HAP-1 (cell line): ENCODE measurements around the gene CREG2.

ENCODE experiments used
- DNase-seq, 2 experiments: peaks; one replicate each; pipeline ENCODE4 v3.0.0-alpha.2; 2016 to 2020; ENCODE audit warnings: low spot score in 2 of 2
- H3K27me3 ChIP-seq: fragments of 250-450 bp; sonication (Bioruptor Pico); 2 replicates; pipeline ENCODE4 v1.5.1; 2020; ENCODE audit warnings: low read depth, mild to moderate bottlenecking, moderate library complexity
- H3K36me3 ChIP-seq: fragments of 250-450 bp; sonication (Bioruptor Pico); replicated peaks from 2 replicates; pipeline ENCODE4 v1.5.1; 2020; ENCODE audit warnings: mild to moderate bottlenecking
- H3K4me1 ChIP-seq: fragments of 250-450 bp; sonication (Bioruptor Pico); 2 replicates; pipeline ENCODE4 v1.5.1; 2020; ENCODE audit warnings: mild to moderate bottlenecking
- H3K4me3 ChIP-seq: fragments of 250-450 bp; sonication (Bioruptor Pico); 2 replicates; pipeline ENCODE4 v1.5.1; 2020; ENCODE audit warnings: mild to moderate bottlenecking, moderate library complexity
- H3K9me3 ChIP-seq: fragments of 250-450 bp; sonication (Bioruptor Pico); 2 replicates; pipeline ENCODE4 v1.5.1; 2020; ENCODE audit warnings: mild to moderate bottlenecking, moderate library complexity
- in situ Hi-C: fragments of 300-500 bp; cut with MboI; formaldehyde crosslinking; loops from 3 replicates; pipeline ENCODE4 v1.14.3; 2020; ENCODE audit warnings: low sequenced_read_pairs, inconsistent platforms, mixed read lengths

Gene CREG2

GRCh38 chr2:101310090-101310833, 77.0 kb downstream of the CREG2 start:
- H3K9me3 ChIP-seq, result no peaks in the 10 kb centered on the region
- H3K4me3 ChIP-seq, result no peak overlapping the region
- in situ Hi-C loops, result no loop called here
- peaks cover 12% of the 10 kb centered on the region for H3K4me1 ChIP-seq
- 0 out of 2 replicates have a peak, but pooled peaks cover 4% of the 10 kb centered on the region for H3K36me3 ChIP-seq
- H3K27me3 ChIP-seq, result no peaks in the 10 kb centered on the region
- no peak for DNase-seq

- H3K4me3 ChIP-seq, result peak within 1 kb of the TSS; percentile 67
- H3K36me3 ChIP-seq, result peaks cover 6% of the 10 kb centered on the region; the same call in 1 of the 2 replicates
- peaks cover 13% of the 10 kb centered on the region for H3K4me1 ChIP-seq
- H3K27me3 ChIP-seq, result no peaks in the 10 kb centered on the region
- no peaks in the 10 kb centered on the region for H3K9me3 ChIP-seq
- peak; percentile 82 to 93 for DNase-seq
- in situ Hi-C loops, result no loop called here
Observed at GRCh38 chr2:101308432-101309210, 78.7 kb downstream of the CREG2 start, which contains the start of gene RNF149. RNF149 (minus strand) TSS chr2:101308701; CDS start chr2:101308588, 113 bp downstream.

GRCh38 chr2:101307950-101308431, 79.3 kb downstream of the CREG2 start:
- DNase-seq, result peak in 1 of 2 experiments; percentile 42
- Histone ChIP-seq H3K36me3 (peaks cover 6% of the 10 kb centered on the region; the same call in 1 of the 2 replicates), H3K9me3 (no peaks in the 10 kb centered on the region), H3K4me1 (peaks cover 13% of the 10 kb centered on the region), H3K4me3 (peak overlapping the region; percentile 67), H3K27me3 (no peaks in the 10 kb centered on the region)
- in situ Hi-C loops, result no loop called here

- peaks cover 13% of the 10 kb centered on the region for H3K4me1 ChIP-seq
Observed at GRCh38 chr2:101307503-101307902, 79.8 kb downstream of the CREG2 start.

GRCh38 chr2:101306410-101306809, 80.9 kb downstream of the CREG2 start:
- in situ Hi-C loops, result no loop called here
- H3K4me3 ChIP-seq, result peak overlapping the region; percentile 67
- peaks cover 13% of the 10 kb centered on the region for H3K4me1 ChIP-seq

More at GRCh38 chr2:101307503-101307902, 79.8 kb downstream of the CREG2 start:
- Histone ChIP-seq H3K27me3 (no peaks in the 10 kb centered on the region), H3K36me3 (peaks cover 6% of the 10 kb centered on the region; the same call in 1 of the 2 replicates), H3K9me3 (no peaks in the 10 kb centered on the region), H3K4me3 (peak overlapping the region; percentile 67)
- in situ Hi-C loops, result no loop called here
- no peak for DNase-seq

GRCh38 chr2:101305492-101306078, 81.7 kb downstream of the CREG2 start:
- Histone ChIP-seq H3K4me3 (peak overlapping the region; percentile 67), H3K36me3 (peaks cover 12% of the 10 kb centered on the region), H3K9me3 (no peaks in the 10 kb centered on the region), H3K27me3 (no peaks in the 10 kb centered on the region), H3K4me1 (peaks cover 13% of the 10 kb centered on the region)
- peak in 1 of 2 experiments; percentile 23 for DNase-seq
- in situ Hi-C loops, result no loop called here

More at GRCh38 chr2:101306410-101306809, 80.9 kb downstream of the CREG2 start:
- peak in 1 of 2 experiments; percentile 11 for DNase-seq
- Histone ChIP-seq H3K27me3 (no peaks in the 10 kb centered on the region), H3K36me3 (peaks cover 12% of the 10 kb centered on the region), H3K9me3 (no peaks in the 10 kb centered on the region)

- in situ Hi-C loops, result no loop called here
- Histone ChIP-seq H3K36me3 (peaks cover 12% of the 10 kb centered on the region), H3K4me1 (peaks cover 13% of the 10 kb centered on the region), H3K27me3 (no peaks in the 10 kb centered on the region), H3K9me3 (no peaks in the 10 kb centered on the region), H3K4me3 (no peak overlapping the region; the same call in 1 of the 2 replicates)
- no peak for DNase-seq
Observed at GRCh38 chr2:101305035-101305434, 82.3 kb downstream of the CREG2 start.

- in situ Hi-C loops, result no loop called here
- no peaks in the 10 kb centered on the region for H3K9me3 ChIP-seq
- H3K4me1 ChIP-seq, result peaks cover 6% of the 10 kb centered on the region
- no peak overlapping the region for H3K4me3 ChIP-seq
- DNase-seq, result no peak
- H3K36me3 ChIP-seq, result peaks cover 12% of the 10 kb centered on the region
- no peaks in the 10 kb centered on the region for H3K27me3 ChIP-seq
Observed at GRCh38 chr2:101303688-101304087, 83.6 kb downstream of the CREG2 start.

- Histone ChIP-seq H3K27me3 (no peaks in the 10 kb centered on the region), H3K4me3 (no peak overlapping the region), H3K36me3 (peaks cover 12% of the 10 kb centered on the region), H3K9me3 (no peaks in the 10 kb centered on the region), H3K4me1 (peaks cover 6% of the 10 kb centered on the region; the same call in 1 of the 2 replicates)
- in situ Hi-C loops, result no loop called here
- DNase-seq, result no peak
Observed at GRCh38 chr2:101302016-101302415, 85.3 kb downstream of the CREG2 start.

GRCh38 chr2:101300836-101301235, 86.5 kb downstream of the CREG2 start:
- no peaks in the 10 kb centered on the region for H3K9me3 ChIP-seq
- in situ Hi-C loops, result no loop called here
- H3K4me1 ChIP-seq, result peaks cover 3% of the 10 kb centered on the region; the same call in 1 of the 2 replicates
- no peak overlapping the region for H3K4me3 ChIP-seq
- DNase-seq, result no peak
- no peaks in the 10 kb centered on the region for H3K27me3 ChIP-seq
- H3K36me3 ChIP-seq, result peaks cover 13% of the 10 kb centered on the region

GRCh38 chr2:101300164-101300563, 87.1 kb downstream of the CREG2 start:
- no peaks in the 10 kb centered on the region for H3K27me3 ChIP-seq
- no peaks in the 10 kb centered on the region for H3K9me3 ChIP-seq
- in situ Hi-C loops, result no loop called here
- H3K4me1 ChIP-seq, result peaks cover under 1% of the 10 kb centered on the region; the same call in 1 of the 2 replicates
- H3K36me3 ChIP-seq, result peaks cover 11% of the 10 kb centered on the region
- H3K4me3 ChIP-seq, result no peak overlapping the region
- no peak for DNase-seq

- peaks cover 14% of the 10 kb centered on the region for H3K36me3 ChIP-seq
Observed at GRCh38 chr2:101299604-101300003, 87.7 kb downstream of the CREG2 start.

GRCh38 chr2:101297383-101297782, 89.9 kb downstream of the CREG2 start:
- H3K4me3 ChIP-seq, result no peak overlapping the region
- DNase-seq, result no peak
- peaks cover 27% of the 10 kb centered on the region for H3K36me3 ChIP-seq
- H3K4me1 ChIP-seq, result no peaks in the 10 kb centered on the region
- in situ Hi-C loops, result no loop called here
- no peaks in the 10 kb centered on the region for H3K9me3 ChIP-seq
- no peaks in the 10 kb centered on the region for H3K27me3 ChIP-seq

More at GRCh38 chr2:101299604-101300003, 87.7 kb downstream of the CREG2 start:
- Histone ChIP-seq H3K4me3 (no peak overlapping the region), H3K4me1 (no peaks in the 10 kb centered on the region; the same call in 1 of the 2 replicates), H3K9me3 (no peaks in the 10 kb centered on the region), H3K27me3 (no peaks in the 10 kb centered on the region)
- no peak for DNase-seq
- in situ Hi-C loops, result no loop called here
